NCI-H1694 treated with DMSO at 0.1 percent for 48 hours (cell line): ENCODE results near the gene TMX2.

Experiments
- DNase-seq: peaks from one replicate; lab custom pipeline; 2025; lab: John Stamatoyannopoulos, UW

The TMX2 gene

DNA sequence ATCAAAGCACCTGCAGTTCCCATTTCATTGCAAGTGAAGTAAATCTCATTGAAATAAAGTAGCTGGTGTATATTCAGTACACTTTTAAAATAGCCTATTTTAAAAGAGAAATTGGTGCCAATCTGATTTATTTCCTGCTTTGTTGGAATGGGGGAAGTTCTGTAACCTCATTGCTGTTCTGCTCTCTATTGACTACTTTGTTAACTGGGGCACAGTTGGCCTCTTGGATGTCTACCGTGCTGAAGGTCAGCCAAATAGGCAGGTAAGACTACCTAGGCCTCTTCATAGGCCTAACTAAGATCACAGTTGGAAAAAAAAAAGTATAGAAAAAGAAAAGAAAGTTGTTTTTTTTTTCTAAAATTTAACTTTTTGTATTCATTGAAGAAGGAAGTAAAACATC lies 58.4 kb downstream of the TMX2 start:
- no peak for DNase-seq

DNA sequence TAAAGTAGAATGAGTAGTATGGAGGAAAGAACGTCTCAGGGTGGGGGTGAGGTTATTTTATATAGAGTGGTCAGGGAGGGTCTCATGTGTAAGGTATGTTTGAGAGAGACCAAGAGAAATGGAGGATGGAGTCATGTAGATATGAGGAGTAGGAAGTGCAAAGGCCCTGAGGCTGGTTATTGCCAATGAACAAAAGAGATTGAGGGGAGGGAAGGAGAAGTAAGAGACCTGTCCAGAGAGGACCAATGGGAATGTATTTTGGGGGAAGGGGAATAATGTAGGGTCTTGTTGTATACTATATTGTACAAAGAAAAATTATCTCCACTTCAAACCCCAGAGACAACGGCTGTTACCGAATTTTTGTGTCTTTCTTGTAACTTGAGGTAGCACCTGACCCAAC lies 59.0 kb downstream of the TMX2 start:
- no peak for DNase-seq

GRCh38 chr11:57772562-57772961 lies 60.2 kb downstream of the TMX2 start:
- DNase-seq, result no peak

- DNase-seq, result no peak
Measured at GRCh38 chr11:57773026-57773598, 60.7 kb downstream of the TMX2 start.

GRCh38 chr11:57775491-57775890 lies 63.1 kb downstream of the TMX2 start:
- no peak for DNase-seq

- no peak for DNase-seq
Measured at GRCh38 chr11:57776031-57776521, 63.7 kb downstream of the TMX2 start.

- DNase-seq, result no peak
Measured at GRCh38 chr11:57776577-57777210, 64.3 kb downstream of the TMX2 start.

GRCh38 chr11:57777969-57778317 lies 65.5 kb downstream of the TMX2 start:
- DNase-seq, result no peak

DNA sequence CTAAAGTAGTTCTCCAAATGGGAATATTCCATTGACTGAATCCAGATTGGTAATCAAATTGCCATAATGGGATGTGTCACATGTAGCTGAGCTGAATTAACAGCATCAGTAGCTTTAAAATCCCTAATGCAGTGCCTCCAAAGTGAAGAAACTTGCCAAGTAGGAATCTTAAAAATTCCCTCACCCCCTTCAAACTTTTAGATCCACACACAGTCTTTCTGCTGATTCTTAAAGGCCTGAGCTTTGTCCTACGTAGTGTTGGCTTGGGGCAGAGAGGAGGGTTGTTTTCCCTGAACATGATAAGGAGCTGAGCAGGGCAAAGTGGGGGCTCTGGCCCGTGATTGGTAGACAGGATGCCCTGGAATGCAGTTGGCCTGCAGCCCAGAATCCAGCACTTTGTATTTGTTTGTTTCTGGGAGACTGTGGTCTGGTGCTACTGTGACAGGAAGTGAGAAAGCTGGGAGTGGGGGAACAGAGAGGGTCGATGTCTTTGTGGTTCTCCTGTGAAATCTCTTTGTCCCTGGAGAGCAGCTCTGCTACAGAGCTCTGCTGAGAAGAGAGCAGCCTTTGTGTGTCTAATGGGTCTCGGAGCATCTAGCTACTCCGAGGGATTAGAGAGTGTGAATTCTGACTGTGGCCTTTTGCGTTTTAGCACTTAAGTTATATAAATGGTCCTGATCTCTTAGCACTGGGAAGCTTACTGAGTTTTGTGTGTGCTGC lies 66.1 kb downstream of the TMX2 start:
- no peak for DNase-seq

GRCh38 chr11:57779276-57779675 lies 66.9 kb downstream of the TMX2 start:
- DNase-seq, result no peak

DNA sequence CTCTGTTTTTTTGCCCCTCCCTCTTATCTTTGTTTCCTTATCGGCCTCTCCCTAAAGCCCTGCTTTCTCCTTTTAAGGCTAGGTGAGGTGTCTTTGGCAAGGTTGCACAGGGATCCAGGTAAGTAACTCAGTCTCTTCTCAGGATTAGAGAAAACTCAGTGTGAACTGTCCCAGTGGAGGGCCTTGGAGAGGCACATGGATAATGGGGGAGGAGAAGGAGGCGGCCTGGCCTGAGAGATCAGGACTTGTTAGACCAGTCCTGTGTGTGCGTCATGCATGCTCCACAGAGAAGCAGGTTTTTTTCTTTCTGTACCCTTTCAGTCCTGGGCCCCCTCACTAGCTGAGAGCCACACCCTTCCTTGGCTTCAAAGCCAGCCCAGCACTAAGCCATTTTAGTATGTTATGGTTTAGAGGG lies 69.1 kb downstream of the TMX2 start:
- DNase-seq, result no peak

GRCh38 chr11:57785072-57785471 lies 72.7 kb downstream of the TMX2 start:
- no peak for DNase-seq

GRCh38 chr11:57786436-57786835 lies 74.0 kb downstream of the TMX2 start:
- no peak for DNase-seq

DNA sequence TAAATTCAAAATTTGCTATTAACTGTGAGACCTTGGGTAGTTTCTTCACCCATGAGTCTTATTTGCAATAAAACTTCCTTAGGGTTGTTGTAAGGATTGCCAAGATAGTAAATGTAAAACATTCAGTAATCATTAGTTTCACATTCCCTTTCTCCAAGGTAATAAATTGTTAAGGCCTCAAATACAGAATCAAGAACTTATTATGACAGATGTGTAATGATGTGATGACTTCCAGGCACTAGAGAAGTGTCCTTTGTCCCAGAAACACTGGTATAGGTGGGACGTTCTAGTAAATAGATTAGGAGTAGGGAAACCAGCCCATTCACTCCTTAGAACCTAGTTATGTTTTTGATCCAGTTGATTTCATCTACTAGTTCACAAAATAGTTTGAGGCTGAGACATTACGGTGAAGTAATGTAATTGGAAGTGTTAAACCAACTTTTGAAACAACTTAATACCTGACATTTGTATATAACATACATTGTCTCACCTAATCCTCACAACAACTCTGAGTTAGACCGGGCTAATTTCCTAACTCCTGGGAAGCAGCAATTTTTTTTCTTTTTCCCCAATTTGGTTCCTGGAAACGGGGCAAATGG lies 74.7 kb downstream of the TMX2 start:
- no peak for DNase-seq

GRCh38 chr11:57787920-57788702 lies 75.7 kb downstream of the TMX2 start:
- no peak for DNase-seq

- DNase-seq, result no peak
Measured at GRCh38 chr11:57788703-57789088, 76.3 kb downstream of the TMX2 start.
